ENCODE results near the gene MORN4.

Gene MORN4

DNA sequence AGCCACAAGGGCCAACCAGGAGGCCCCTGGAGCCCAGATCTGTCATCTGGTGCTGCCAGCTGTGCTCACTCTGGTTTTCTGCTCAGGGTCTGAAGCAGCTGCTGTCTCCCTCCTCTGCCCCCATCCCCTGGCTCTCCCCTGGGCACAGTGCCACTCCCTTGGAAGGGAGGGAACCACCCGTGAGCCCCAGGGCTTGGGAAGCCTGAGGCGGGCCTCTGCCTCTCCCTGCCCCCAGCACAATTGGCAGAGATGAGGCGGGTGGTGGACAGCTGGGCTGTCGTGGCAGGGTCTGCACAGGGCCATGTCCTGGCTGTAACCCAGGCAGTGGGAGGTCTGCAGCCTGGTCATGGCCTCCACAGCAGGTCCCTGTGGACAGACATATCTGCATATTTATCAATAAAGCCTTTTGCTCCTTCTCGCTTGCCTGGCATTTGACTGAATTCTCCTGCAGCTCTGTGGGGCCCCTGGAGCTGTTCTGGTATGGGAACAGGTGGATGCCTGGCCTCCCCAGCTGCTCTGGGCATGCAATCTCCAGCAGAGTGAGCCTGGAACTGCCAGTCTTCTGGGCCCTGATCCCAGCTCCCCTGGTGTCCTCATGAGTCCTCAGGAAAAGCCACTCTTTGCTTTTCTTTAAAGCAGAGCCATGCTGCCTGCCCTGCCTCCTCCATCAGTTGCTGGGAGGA is 62.4 kb downstream of the MORN4 start:
- POLR2A ChIA-PET = no interaction called here
- TF ChIP-seq, protein P1, sequence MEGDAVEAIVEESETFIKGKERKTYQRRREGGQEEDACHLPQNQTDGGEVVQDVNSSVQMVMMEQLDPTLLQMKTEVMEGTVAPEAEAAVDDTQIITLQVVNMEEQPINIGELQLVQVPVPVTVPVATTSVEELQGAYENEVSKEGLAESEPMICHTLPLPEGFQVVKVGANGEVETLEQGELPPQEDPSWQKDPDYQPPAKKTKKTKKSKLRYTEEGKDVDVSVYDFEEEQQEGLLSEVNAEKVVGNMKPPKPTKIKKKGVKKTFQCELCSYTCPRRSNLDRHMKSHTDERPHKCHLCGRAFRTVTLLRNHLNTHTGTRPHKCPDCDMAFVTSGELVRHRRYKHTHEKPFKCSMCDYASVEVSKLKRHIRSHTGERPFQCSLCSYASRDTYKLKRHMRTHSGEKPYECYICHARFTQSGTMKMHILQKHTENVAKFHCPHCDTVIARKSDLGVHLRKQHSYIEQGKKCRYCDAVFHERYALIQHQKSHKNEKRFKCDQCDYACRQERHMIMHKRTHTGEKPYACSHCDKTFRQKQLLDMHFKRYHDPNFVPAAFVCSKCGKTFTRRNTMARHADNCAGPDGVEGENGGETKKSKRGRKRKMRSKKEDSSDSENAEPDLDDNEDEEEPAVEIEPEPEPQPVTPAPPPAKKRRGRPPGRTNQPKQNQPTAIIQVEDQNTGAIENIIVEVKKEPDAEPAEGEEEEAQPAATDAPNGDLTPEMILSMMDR (IDR thresholded peaks at IDR 0.05; ENCODE audit: control extremely low read depth, extremely low read depth, low read depth, missing control alignments) = no peak
- CTCF ChIA-PET = interaction anchor here (1.2 to 4.9 kb wide), 14 partner anchors 11 to 165 kb away, joined by 3 to 55 read pairs (median 6); partner anchors contain the start of genes C10orf62, HOGA1 and ZFYVE27
- DNase-seq (ENCODE audit: extremely low spot score) = no peak

DNA sequence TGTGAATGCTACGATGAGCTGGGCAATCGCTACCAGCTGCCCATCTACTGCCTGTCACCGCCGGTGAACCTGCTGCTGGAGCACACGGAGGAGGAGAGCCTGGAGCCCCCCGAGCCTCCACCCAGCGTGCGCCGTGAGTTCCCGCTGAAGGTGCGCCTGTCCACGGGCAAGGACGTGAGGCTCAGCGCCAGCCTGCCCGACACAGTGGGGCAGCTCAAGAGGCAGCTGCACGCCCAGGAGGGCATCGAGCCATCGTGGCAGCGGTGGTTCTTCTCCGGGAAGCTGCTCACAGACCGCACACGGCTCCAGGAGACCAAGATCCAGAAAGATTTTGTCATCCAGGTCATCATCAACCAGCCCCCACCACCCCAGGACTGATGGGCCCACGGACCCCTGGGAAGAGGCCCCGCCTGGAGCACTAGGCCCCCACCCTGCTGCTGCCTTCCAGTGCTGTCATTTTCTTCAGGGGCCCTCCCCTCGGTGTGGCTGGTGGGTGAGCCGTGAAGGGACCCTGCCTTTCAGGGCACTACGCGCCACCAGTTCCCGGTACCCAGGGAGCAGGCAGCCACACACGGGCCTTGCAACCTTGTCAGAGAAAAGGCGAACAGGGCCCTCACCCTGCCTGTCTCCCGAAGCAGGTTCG is 63.0 kb downstream of the MORN4 start:
- CTCF ChIA-PET = interaction anchor here (1.0 to 2.1 kb wide), 3 partner anchors 12 to 162 kb away, joined by 3 to 9 read pairs (median 3); no protein-coding TSS in a partner anchor

DNA sequence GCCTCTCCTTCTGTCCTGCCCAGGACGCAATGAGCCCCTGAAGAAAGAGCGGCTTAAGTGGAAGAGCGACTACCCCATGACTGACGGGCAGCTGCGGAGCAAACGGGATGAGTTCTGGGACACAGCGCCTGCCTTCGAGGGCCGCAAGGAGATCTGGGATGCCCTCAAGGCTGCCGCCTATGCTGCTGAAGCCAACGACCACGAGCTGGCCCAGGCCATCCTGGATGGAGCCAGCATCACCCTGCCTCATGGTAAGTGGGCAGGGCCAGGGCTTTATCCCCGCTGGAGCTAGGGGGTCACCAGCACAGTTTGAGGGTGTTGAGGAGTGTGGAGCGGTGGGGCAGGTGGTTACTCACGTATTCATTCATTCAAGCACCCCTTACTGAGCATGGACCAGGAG is 65.4 kb downstream of the MORN4 start:
- DNase-seq (ENCODE audit: extremely low spot score) = no peak
- TF ChIP-seq, protein P1 (IDR thresholded peaks at IDR 0.05; ENCODE audit: control extremely low read depth, extremely low read depth, low read depth, missing control alignments) = no peak
- POLR2A ChIA-PET = no interaction called here
- CTCF ChIA-PET = interaction anchor here (0.6 to 1.3 kb wide), 4 partner anchors 14 to 164 kb away, joined by 3 read pairs; no protein-coding TSS in a partner anchor

More for the DNA sequence above, 63.0 kb downstream of the MORN4 start:
- no peak for DNase-seq (ENCODE audit: extremely low spot score)
- POLR2A ChIA-PET = no interaction called here
- TF ChIP-seq, protein P1 (IDR thresholded peaks at IDR 0.05; ENCODE audit: control extremely low read depth, extremely low read depth, low read depth, missing control alignments) = no peak

DNA sequence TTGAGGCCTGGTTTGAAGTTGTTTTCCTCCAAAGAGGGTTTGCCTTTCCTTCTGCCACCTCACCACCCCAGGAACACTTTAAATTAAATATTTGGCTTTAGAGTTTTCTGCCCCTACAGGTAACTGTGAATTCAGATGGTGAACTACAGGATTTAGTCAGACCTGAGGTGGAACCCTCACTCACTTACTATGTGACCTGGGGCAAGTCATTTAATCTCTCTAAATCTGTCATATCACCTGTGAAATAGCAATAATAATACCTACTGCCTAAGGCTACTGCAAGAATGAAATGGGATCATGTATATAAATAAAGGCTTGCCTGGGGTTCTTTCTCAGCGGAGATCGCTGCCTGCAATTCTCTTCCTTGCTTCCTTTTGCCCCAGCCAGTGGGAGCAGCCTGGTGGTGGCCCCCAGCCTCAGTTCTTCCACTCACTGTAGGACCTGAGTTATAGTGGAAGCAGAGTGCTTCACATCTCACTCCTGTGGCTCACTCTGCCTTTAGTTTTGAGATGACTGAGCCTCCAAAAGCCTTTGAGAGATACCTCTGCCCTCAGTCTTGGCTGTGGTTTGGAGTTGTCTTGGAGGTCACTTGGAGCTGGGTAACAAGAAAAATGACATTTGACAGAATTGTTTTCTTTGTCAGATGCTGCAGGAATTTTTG is 66.8 kb downstream of the MORN4 start:
- DNase-seq (ENCODE audit: extremely low spot score) = no peak
- ChIA-PET POLR2A (no interaction called here), CTCF (interaction anchor here (1.7 kb wide), 1 partner anchor 12 kb away, joined by 5 read pairs; no protein-coding TSS in a partner anchor)
- TF ChIP-seq, protein P1 (IDR thresholded peaks at IDR 0.05; ENCODE audit: control extremely low read depth, extremely low read depth, low read depth, missing control alignments) = no peak

DNA sequence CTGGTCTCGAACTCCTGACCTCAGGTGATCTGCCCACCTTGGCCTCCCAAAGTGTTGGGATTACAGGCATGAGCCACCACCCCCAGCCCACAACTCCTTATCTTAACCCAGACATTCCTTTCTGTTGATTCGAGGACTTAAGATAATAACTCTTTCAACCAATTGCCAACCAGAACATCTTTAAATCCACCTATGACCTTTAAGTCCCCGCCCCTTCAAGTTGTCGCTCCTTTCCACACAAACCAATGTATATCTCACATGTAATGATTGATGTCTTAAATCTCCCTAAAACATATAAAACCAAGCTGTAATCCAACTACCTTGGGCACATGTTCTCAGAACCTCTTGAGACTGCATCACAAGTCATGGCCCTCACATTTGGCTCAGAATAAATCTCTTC is 68.5 kb downstream of the MORN4 start:
- POLR2A ChIA-PET = no interaction called here
- TF ChIP-seq, protein P1 (IDR thresholded peaks at IDR 0.05; ENCODE audit: control extremely low read depth, extremely low read depth, low read depth, missing control alignments) = no peak
- CTCF ChIA-PET = no interaction called here
- DNase-seq (ENCODE audit: extremely low spot score) = no peak

All from GM10248 (cell line).